Common myeloid progenitor, CD34-positive (primary cell): ENCODE data around the gene TDRKH.
A peak's percentile ranks its signal among the peaks of the same experiment; 100 is the strongest.

Source experiments
- CTCF ChIA-PET: fragments of 350-600 bp; sonication (Branson Sonifier 250); formaldehyde crosslinking; loops from one replicate; lab custom pipeline; 2021; ENCODE audit warnings: antibody characterized with exemption; lab: Charles Lee
- POLR2A ChIA-PET: fragments of 350-600 bp; sonication (Branson Sonifier 250); formaldehyde crosslinking; loops from one replicate; lab custom pipeline; 2021; ENCODE audit warnings: antibody characterized with exemption; lab: Charles Lee
- DNase-seq, 3 donors: peaks; one replicate each; pipeline versions ENCODE4 v3.0.0 to v3.0.0-alpha.2; 2013
- H3K27ac ChIP-seq, 2 experiments: 1 replicate in 1 of 2; 2 replicates in 1 of 2; pipeline ENCODE4 v1.7.0; 2013; ENCODE audit warnings: inconsistent platforms in 2 of 2, low read length in 2 of 2, mild to moderate bottlenecking in 2 of 2, low read depth in 1 of 2, moderate library complexity in 1 of 2; ENCODE audit not compliant: severe bottlenecking in 2 of 2, insufficient read depth in 1 of 2, poor library complexity in 1 of 2
- H3K27me3 ChIP-seq, 5 experiments: replicated peaks in 2 of 5; 1 replicate in 3 of 5; 2 replicates in 2 of 5; pipeline versions ENCODE4 v1.6.1 to v1.7.0; 2013; ENCODE audit warnings: low read length in 4 of 5, mild to moderate bottlenecking in 2 of 5, moderate library complexity in 2 of 5, inconsistent platforms in 1 of 5; ENCODE audit not compliant: insufficient read depth in 5 of 5, control insufficient read depth in 4 of 5
- H3K36me3 ChIP-seq, 4 experiments: 1 replicate in 2 of 4; 2 replicates in 2 of 4; pipeline versions ENCODE4 v1.6.1 to v1.7.0; 2013; ENCODE audit warnings: low read length in 3 of 4, control low read depth in 1 of 4, mild to moderate bottlenecking in 1 of 4; ENCODE audit not compliant: control insufficient read depth in 4 of 4, insufficient read depth in 4 of 4
- H3K4me1 ChIP-seq, 4 experiments: 1 replicate in 3 of 4; 2 replicates in 1 of 4; pipeline versions ENCODE4 v1.6.1 to v1.7.1; 2013; ENCODE audit warnings: low read length in 3 of 4, mild to moderate bottlenecking in 3 of 4, control low read depth in 1 of 4, inconsistent platforms in 1 of 4, moderate library complexity in 1 of 4; ENCODE audit not compliant: control insufficient read depth in 4 of 4, insufficient read depth in 4 of 4; ENCODE audit errors: control extremely low read depth in 1 of 4
- H3K4me3 ChIP-seq, 7 experiments: 1 replicate in 4 of 7; 2 replicates in 3 of 7; pipeline versions ENCODE4 v1.5.1 to v1.7.0; 2013; ENCODE audit warnings: mild to moderate bottlenecking in 7 of 7, low read length in 6 of 7, moderate library complexity in 6 of 7, inconsistent platforms in 2 of 7, low read depth in 2 of 7, control low read depth in 1 of 7; ENCODE audit not compliant: insufficient read depth in 4 of 7, control insufficient read depth in 1 of 7; ENCODE audit errors: extremely low read depth in 1 of 7
- H3K9me3 ChIP-seq, 5 experiments: 1 replicate in 4 of 5; 2 replicates in 1 of 5; pipeline versions ENCODE4 v1.6.1 to v1.7.1; 2013; ENCODE audit warnings: low read length in 4 of 5, mild to moderate bottlenecking in 2 of 5, inconsistent platforms in 1 of 5, low read depth in 1 of 5, moderate library complexity in 1 of 5; ENCODE audit not compliant: control insufficient read depth in 4 of 5, insufficient read depth in 2 of 5; ENCODE audit errors: control extremely low read depth in 1 of 5
- WGBS: methylation state at CpG from one replicate; pipeline ENCODE4 v1.1.5; 2013; ENCODE audit not compliant: insufficient coverage; 5-methylcytosine and 5-hydroxymethylcytosine counted together

The TDRKH gene

DNA sequence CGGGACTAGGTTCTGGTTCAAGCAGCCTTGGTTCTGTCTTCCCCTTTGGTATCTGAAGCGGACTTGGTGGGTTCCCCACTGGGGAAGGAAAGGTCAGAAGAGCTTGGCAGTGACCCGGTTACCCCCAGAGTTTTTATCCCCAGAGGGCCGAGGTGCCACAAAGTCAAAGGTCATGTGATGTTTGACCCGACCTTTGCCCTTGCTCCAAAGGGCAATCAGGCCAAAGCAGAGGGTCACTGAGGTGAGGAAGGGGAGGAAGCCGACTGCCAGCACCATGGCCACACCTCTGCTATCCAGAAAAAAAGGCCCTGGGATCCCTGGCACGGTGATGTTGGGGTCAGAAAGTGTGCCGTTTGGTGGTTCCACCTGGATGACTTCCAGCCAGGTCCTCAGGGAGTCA lies 10.5 kb upstream of the TDRKH start:
- no peak overlapping the region for H3K4me3 ChIP-seq
- DNase-seq = no peak
- H3K27ac ChIP-seq = no peak overlapping the region
- peaks cover 0 to 6% (median 2%) of the 10 kb centered on the region in 5 experiments for H3K27me3 ChIP-seq
- ChIA-PET CTCF (interaction anchor here (0.9 to 1.5 kb wide), 3 partner anchors 34 to 84 kb away, joined by 3 to 4 read pairs (median 3); partner anchors contain the start of gene CELF3), POLR2A (no interaction called here)
- H3K36me3 ChIP-seq = peaks cover 0 to 3% (median 0%) of the 10 kb centered on the region in 4 experiments
- 76% methylated on average over 4 of the region's 8 CpGs for WGBS
- H3K9me3 ChIP-seq = no peaks in the 10 kb centered on the region
- H3K4me1 ChIP-seq = peaks cover 0 to 9% (median 8%) of the 10 kb centered on the region in 4 experiments

DNA sequence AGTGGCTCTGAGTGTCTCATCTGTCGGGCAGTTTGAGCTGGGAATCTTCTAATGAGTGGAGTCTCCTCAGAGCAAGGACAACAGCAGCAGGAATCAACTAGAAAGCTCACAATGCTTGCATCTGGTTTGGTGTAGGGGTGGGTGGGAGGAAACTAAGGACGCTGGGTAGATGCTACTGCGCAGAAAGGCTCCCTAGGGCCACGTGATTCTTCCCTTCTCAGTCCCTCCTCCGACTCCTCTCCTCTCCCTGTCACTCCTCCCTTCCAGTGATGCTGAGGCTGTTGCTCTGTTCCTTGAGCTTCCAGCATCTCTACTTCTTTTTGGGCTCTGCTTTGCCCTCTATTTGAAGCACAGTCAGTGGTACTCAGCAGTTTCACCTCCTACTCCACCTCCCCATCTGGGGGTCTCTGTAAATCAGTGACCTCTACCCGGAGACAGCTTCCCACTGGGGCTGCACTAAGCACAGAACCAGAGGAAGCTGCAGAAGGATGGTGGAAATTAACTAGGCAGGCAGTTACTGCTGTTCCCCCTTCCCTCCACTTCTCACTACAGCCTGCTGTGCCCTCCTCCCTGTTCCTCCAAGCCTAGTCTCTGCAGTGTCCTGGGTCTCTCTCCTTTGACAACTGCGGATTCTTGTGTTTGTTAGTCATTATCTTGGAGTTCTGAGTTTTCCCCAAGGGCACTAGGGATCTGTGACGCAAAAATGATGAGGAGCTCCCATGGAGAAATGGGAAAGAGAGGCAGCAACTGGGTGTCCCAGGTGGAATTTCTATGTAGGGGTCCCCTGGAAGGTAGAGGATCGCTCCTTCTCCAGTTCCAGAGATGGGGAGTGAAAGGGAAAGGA lies 9.1 kb upstream of the TDRKH start:
- H3K4me1 ChIP-seq = peaks cover 0 to 9% (median 8%) of the 10 kb centered on the region in 4 experiments
- CTCF ChIA-PET = interaction anchor here (0.8 to 2.0 kb wide), 4 partner anchors 11 to 59 kb away, joined by 3 to 5 read pairs (median 4); no protein-coding TSS in a partner anchor
- H3K27me3 ChIP-seq = peaks cover 0 to 3% (median 2%) of the 10 kb centered on the region in 5 experiments
- WGBS = 88% methylated on average over 9 of the region's 9 CpGs
- POLR2A ChIA-PET = no interaction called here
- H3K36me3 ChIP-seq = peaks cover 0 to 3% (median 0%) of the 10 kb centered on the region in 4 experiments
- no peaks in the 10 kb centered on the region for H3K9me3 ChIP-seq
- H3K27ac ChIP-seq = no peak overlapping the region
- DNase-seq = no peak
- no peak overlapping the region for H3K4me3 ChIP-seq

DNA sequence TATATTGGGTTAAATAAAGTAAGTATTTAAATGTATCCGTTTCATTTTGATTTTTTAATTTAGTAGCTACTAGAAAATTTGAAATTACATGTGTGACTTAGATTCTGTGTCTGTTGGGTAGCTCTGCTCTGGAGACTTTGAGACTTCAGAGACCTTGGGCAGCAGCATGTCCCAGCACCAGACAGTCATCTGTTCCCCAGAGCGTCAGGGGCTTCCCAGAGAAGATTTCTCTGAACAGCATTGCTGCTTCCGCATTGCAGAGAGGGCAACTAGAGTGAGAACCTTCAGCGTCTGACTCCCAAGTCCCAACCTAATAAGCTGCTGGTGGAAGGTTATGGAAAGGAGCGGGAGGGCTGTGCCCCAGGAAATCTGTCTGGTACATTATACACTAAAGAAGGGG lies 8.3 kb upstream of the TDRKH start:
- H3K36me3 ChIP-seq = peaks cover 0 to 3% (median 0%) of the 10 kb centered on the region in 4 experiments
- H3K27me3 ChIP-seq = no peaks in the 10 kb centered on the region
- H3K9me3 ChIP-seq = no peaks in the 10 kb centered on the region
- WGBS = 97% methylated on average over 4 of the region's 5 CpGs
- peaks cover 0 to 9% (median 8%) of the 10 kb centered on the region in 4 experiments for H3K4me1 ChIP-seq
- CTCF ChIA-PET = interaction anchor here (0.5 to 2.0 kb wide), 5 partner anchors 10 to 60 kb away, joined by 3 to 5 read pairs (median 4); no protein-coding TSS in a partner anchor
- no peak overlapping the region for H3K4me3 ChIP-seq
- no peak overlapping the region for H3K27ac ChIP-seq
- POLR2A ChIA-PET = interaction anchor here (0.6 kb wide), 1 partner anchor 32 kb away, joined by 3 read pairs; no protein-coding TSS in a partner anchor
- no peak for DNase-seq

- peak overlapping the region in 1 of 2 experiments; percentile 45 for H3K27ac ChIP-seq
- CTCF ChIA-PET = interaction anchor here (1.0 to 2.0 kb wide), 3 partner anchors 11 to 43 kb away, joined by 3 to 5 read pairs (median 4); no protein-coding TSS in a partner anchor
- peak in 1 of 3 donors; percentile 15 for DNase-seq
These were observed 796 bp upstream of the TDRKH start for GRCh38 chr1:151790940-151791651.

GRCh38 chr1:151787689-151788088 lies 2.6 kb downstream of the TDRKH start:
- H3K27ac ChIP-seq = no peak overlapping the region
- H3K4me1 ChIP-seq = peaks cover 6 to 17% (median 12%) of the 10 kb centered on the region in 4 experiments
- H3K9me3 ChIP-seq = no peaks in the 10 kb centered on the region
- no peaks in the 10 kb centered on the region for H3K36me3 ChIP-seq
- CTCF ChIA-PET = interaction anchor here (0.8 to 1.2 kb wide), 4 partner anchors 9 to 432 kb away, joined by 3 to 4 read pairs (median 4); no protein-coding TSS in a partner anchor
- 100% methylated on average over 1 of the region's 3 CpGs for WGBS
- POLR2A ChIA-PET = no interaction called here
- H3K4me3 ChIP-seq = no peak overlapping the region
- H3K27me3 ChIP-seq = no peaks in the 10 kb centered on the region
- no peak for DNase-seq

More at GRCh38 chr1:151790940-151791651, 796 bp upstream of the TDRKH start:
- under 1% methylated on average over 38 of the region's 52 CpGs for WGBS
- Histone ChIP-seq H3K4me3 (peak overlapping the region; percentile 59 to 83 (median 75)), H3K4me1 (peaks cover 6 to 17% (median 12%) of the 10 kb centered on the region in 4 experiments), H3K36me3 (no peaks in the 10 kb centered on the region), H3K27me3 (no peaks in the 10 kb centered on the region), H3K9me3 (no peaks in the 10 kb centered on the region)
- POLR2A ChIA-PET = interaction anchor here (0.6 to 1.6 kb wide), 3 partner anchors 25 to 118 kb away, joined by 3 to 4 read pairs (median 3); partner anchors contain the start of genes MRPL9 and THEM4

DNA sequence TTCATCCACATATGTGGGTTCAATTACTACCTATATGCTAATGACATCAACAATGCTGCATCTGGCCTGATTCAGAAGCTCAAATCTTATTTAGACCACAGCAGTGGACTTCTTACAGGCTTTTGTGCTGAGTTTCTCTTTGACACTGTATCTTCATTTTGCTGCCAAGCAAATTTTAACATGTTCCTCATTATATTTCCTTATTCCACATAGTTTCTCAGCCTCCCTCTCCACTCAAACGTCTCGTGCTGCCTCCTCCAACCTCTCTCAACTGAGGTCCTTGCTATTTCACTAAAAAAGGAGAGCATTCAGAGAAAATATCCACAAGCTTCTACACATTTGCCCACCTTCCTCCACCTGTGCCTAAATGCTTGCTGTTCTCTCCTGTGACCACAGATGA lies 6.5 kb downstream of the TDRKH start:
- WGBS = 73% methylated on average over 2 of the region's 2 CpGs
- CTCF ChIA-PET = interaction anchor here (0.9 kb wide), 1 partner anchor 150 kb away, joined by 3 read pairs; no protein-coding TSS in a partner anchor
- Histone ChIP-seq H3K27ac (no peak overlapping the region), H3K4me1 (no peaks in the 10 kb centered on the region), H3K27me3 (no peaks in the 10 kb centered on the region), H3K4me3 (no peak overlapping the region), H3K9me3 (no peaks in the 10 kb centered on the region), H3K36me3 (peaks cover 0 to 6% (median 3%) of the 10 kb centered on the region in 4 experiments)
- POLR2A ChIA-PET = no interaction called here
- no peak for DNase-seq
